Lower leg skin (tissue), 4 donors: ENCODE results near the gene SLC39A8. TPM values are rescaled to one million over a fixed set of nuclear protein-coding genes. Genes with fewer than 3 reads are reported as not detected.
"Not testable (repeated sequence)": the region's sequence is repeated elsewhere in the genome, so short reads cannot be mapped to it uniquely, and the experiment has no call there.

Experiments used
- DNase-seq, 2 donors: peaks; one replicate each; pipeline ENCODE4 v3.0.0-alpha.2; 2019; ENCODE audit warnings: low spot score in 2 of 2
- H3K4me3 ChIP-seq: fragments of 200-600 bp; sonication (generic); 2 replicates; pipeline ENCODE4 v1.5.1; 2017; ENCODE audit warnings: mild to moderate bottlenecking, low read depth; ENCODE audit not compliant: poor library complexity, severe bottlenecking
- CTCF ChIP-seq, 3 donors: fragments of 450-650 bp; IDR thresholded peaks; one replicate each; pipeline ENCODE4 v1.5.1; 2016; ENCODE audit warnings: antibody characterized with exemption in 3 of 3, mild to moderate bottlenecking in 3 of 3, moderate library complexity in 2 of 3
- POLR2A ChIP-seq, 2 donors: fragments of 450-650 bp; IDR thresholded peaks; one replicate each; pipeline ENCODE4 v1.6.1; 2016 to 2017; ENCODE audit warnings: antibody characterized with exemption in 2 of 2, mild to moderate bottlenecking in 1 of 2, moderate library complexity in 1 of 2
- WGBS, 2 donors: methylation state at CpG; one replicate each; pipeline ENCODE4 v1.1.5; 2018; 5-methylcytosine and 5-hydroxymethylcytosine counted together
- intact Hi-C: fragments of 100-400 bp; cut with DNase I; formaldehyde crosslinking; loops from one replicate; pipeline ENCODE4 v1.15.0; 2023; ENCODE audit warnings: low total_unique reads
- total RNA-seq, 4 donors: library from RNA; depleted of rRNA; stranded (reverse); fragments of >200 nt; gene quantifications; one replicate each; pipeline ENCODE4 v1.1.0, GENCODE V29; 2016

Gene SLC39A8
- total RNA-seq, 4 donors from 2014 or later: 11.0 to 34.0 (median 21.8) TPM

- H3K4me3 ChIP-seq: no peak overlapping the region
- TF ChIP-seq POLR2A (IDR thresholded peaks at IDR 0.05) (no peak), CTCF (IDR thresholded peaks at IDR 0.05) (no peak)
- intact Hi-C loops: no loop called here
- DNase-seq: no peak
- 85 to 87% methylated on average over 3 of the region's 3 CpGs for WGBS, 2 donors
These were observed 41.7 kb upstream of the SLC39A8 start for GRCh38 chr4:102386966-102387365.

GRCh38 chr4:102380253-102380652 is 35.0 kb upstream of the SLC39A8 start:
- H3K4me3 ChIP-seq, DNase-seq, intact Hi-C loops: not testable (repeated sequence)
- 83 to 87% methylated on average over 10 of the region's 10 CpGs for WGBS, 2 donors

- H3K4me3 ChIP-seq: no peak overlapping the region
- TF ChIP-seq CTCF (IDR thresholded peaks at IDR 0.05): no peak
- TF ChIP-seq POLR2A (IDR thresholded peaks at IDR 0.05): no peak
- 82 to 88% methylated on average over 2 of the region's 2 CpGs for WGBS, 2 donors
- intact Hi-C loops: no loop called here
- DNase-seq: no peak
These were observed 17.7 kb upstream of the SLC39A8 start for GRCh38 chr4:102362922-102363432.

GRCh38 chr4:102358128-102358527 is 12.8 kb upstream of the SLC39A8 start:
- intact Hi-C loops: no loop called here
- TF ChIP-seq CTCF (IDR thresholded peaks at IDR 0.05): no peak
- no peak for TF ChIP-seq POLR2A (IDR thresholded peaks at IDR 0.05)
- no peak overlapping the region for H3K4me3 ChIP-seq
- WGBS, 2 donors: 68 to 72% methylated on average over 3 of the region's 3 CpGs
- no peak for DNase-seq

GRCh38 chr4:102357637-102358036 is 12.4 kb upstream of the SLC39A8 start:
- H3K4me3 ChIP-seq, intact Hi-C loops, DNase-seq: not testable (repeated sequence)

GRCh38 chr4:102356562-102357202 is 11.4 kb upstream of the SLC39A8 start:
- 95 to 97% methylated on average over 3 of the region's 3 CpGs for WGBS, 2 donors
- intact Hi-C loops: no loop called here
- DNase-seq: no peak
- no peak overlapping the region for H3K4me3 ChIP-seq
- TF ChIP-seq POLR2A (IDR thresholded peaks at IDR 0.05): no peak
- no peak for TF ChIP-seq CTCF (IDR thresholded peaks at IDR 0.05)

GRCh38 chr4:102355748-102356147 is 10.5 kb upstream of the SLC39A8 start:
- TF ChIP-seq POLR2A (IDR thresholded peaks at IDR 0.05) (no peak), CTCF (IDR thresholded peaks at IDR 0.05) (no peak)
- WGBS, 2 donors: 81 to 86% methylated on average over 2 of the region's 2 CpGs
- intact Hi-C loops: no loop called here
- no peak overlapping the region for H3K4me3 ChIP-seq
- no peak for DNase-seq
